Small intestine (tissue), 7 donors: Measurements from ENCODE around the gene ZMIZ1. TPM values are rescaled to one million over a fixed set of nuclear protein-coding genes. Genes with fewer than 3 reads are reported as not detected.
"Not testable (repeated sequence)": the region's sequence is repeated elsewhere in the genome, so short reads cannot be mapped to it uniquely, and the experiment has no call there.

Experiments used
- DNase-seq, 2 donors: peaks; one replicate each; pipeline versions ENCODE4 v3.0.0 to v3.0.0-alpha.2; 2013
- FAIRE-seq: peaks from 2 replicates; lab custom pipeline; 2012; peaks lifted over from hg19 to GRCh38; lab: Jason Lieb, UNC
- H3K27ac ChIP-seq, 3 donors: one replicate each; pipeline ENCODE4 v1.5.1; 2013; ENCODE audit warnings: low read length in 2 of 3, mild to moderate bottlenecking in 2 of 3, control low read depth in 1 of 3, inconsistent platforms in 1 of 3, low read depth in 1 of 3, moderate library complexity in 1 of 3
- H3K27me3 ChIP-seq, 3 donors: one replicate each; pipeline ENCODE4 v1.6.1; 2013; ENCODE audit warnings: low read length in 3 of 3, inconsistent platforms in 1 of 3; ENCODE audit not compliant: control insufficient read depth in 3 of 3, insufficient read depth in 3 of 3
- H3K36me3 ChIP-seq, 3 donors: one replicate each; pipeline ENCODE4 v1.6.1; 2013; ENCODE audit warnings: low read length in 3 of 3, inconsistent platforms in 1 of 3, low read depth in 1 of 3, mild to moderate bottlenecking in 1 of 3, moderate library complexity in 1 of 3; ENCODE audit not compliant: control insufficient read depth in 3 of 3, insufficient read depth in 2 of 3
- H3K4me1 ChIP-seq, 3 donors: one replicate each; pipeline ENCODE4 v1.6.1; 2013; ENCODE audit warnings: low read length in 2 of 3, inconsistent platforms in 1 of 3, low read depth in 1 of 3, mild to moderate bottlenecking in 1 of 3, moderate library complexity in 1 of 3; ENCODE audit not compliant: control insufficient read depth in 3 of 3, insufficient read depth in 2 of 3
- H3K4me3 ChIP-seq, 3 donors: one replicate each; pipeline ENCODE4 v1.5.1; 2013; ENCODE audit warnings: low read length in 3 of 3, control low read depth in 1 of 3, inconsistent platforms in 1 of 3, low read depth in 1 of 3, mild to moderate bottlenecking in 1 of 3, moderate library complexity in 1 of 3
- H3K9me3 ChIP-seq, 2 donors: one replicate each; pipeline ENCODE4 v1.6.1; 2013; ENCODE audit warnings: low read depth in 1 of 2, low read length in 1 of 2; ENCODE audit not compliant: control insufficient read depth in 2 of 2, insufficient read depth in 1 of 2
- WGBS, 3 donors: extraction: QIAGEN DNeasy Blood & Tissue Kit; methylation state at CpG; one replicate each; pipeline ENCODE4 v1.1.7; 2013; 5-methylcytosine and 5-hydroxymethylcytosine counted together
- polyA plus RNA-seq, 4 donors: library from polyadenylated mRNA; stranded (reverse) in 3 of 4; unstranded in 1 of 4; fragments of 200-250 nt in 3 of 4; fragments of 120-200 nt in 1 of 4; gene quantifications; one replicate each; pipeline versions ENCODE4 v1.2.1 to v1.2.3, GENCODE V29; 2013
- donor health status: healthy with polysubstance abuse.
- donor health status: control.
- donor health status: control.
- donor health status: Bipolar disorder and iron deficiency.
- donor health status: healthy.

ZMIZ1 gene
- polyA plus RNA-seq, 4 donors, result 15.1 to 40.7 (median 19.9) TPM

GRCh38 chr10:79328737-79329504 lies 260.2 kb downstream of the ZMIZ1 start:
- peaks cover 0 to 4% (median 0%) of the 10 kb centered on the region in 3 donors for H3K4me1 ChIP-seq
- H3K27me3 ChIP-seq, result peaks cover 0 to 4% (median 0%) of the 10 kb centered on the region in 3 donors
- no peaks in the 10 kb centered on the region for H3K36me3 ChIP-seq
- DNase-seq (peak in 1 of 2 donors; percentile 81), FAIRE-seq (no peak)
- peaks cover 0 to 7% of the 10 kb centered on the region in 2 donors for H3K9me3 ChIP-seq
- WGBS, 3 donors, result 86 to 92% (median 90%) methylated on average over 14 of the region's 14 CpGs
- no peak overlapping the region for H3K4me3 ChIP-seq
- no peak overlapping the region for H3K27ac ChIP-seq

- no peak for DNase-seq
- Histone ChIP-seq H3K9me3 (peaks cover 0 to 7% of the 10 kb centered on the region in 2 donors), H3K27ac (no peak overlapping the region), H3K27me3 (peaks cover 0 to 4% (median 0%) of the 10 kb centered on the region in 3 donors), H3K4me1 (peaks cover 0 to 4% (median 0%) of the 10 kb centered on the region in 3 donors), H3K4me3 (no peak overlapping the region), H3K36me3 (no peaks in the 10 kb centered on the region)
- WGBS, 3 donors, result 81 to 86% (median 84%) methylated on average over 9 of the region's 9 CpGs
- no peak for FAIRE-seq
These were observed 260.8 kb downstream of the ZMIZ1 start for GRCh38 chr10:79329529-79329928.

GRCh38 chr10:79331226-79331625 lies 262.5 kb downstream of the ZMIZ1 start:
- Histone ChIP-seq H3K9me3 (peaks cover 0 to 7% of the 10 kb centered on the region in 2 donors), H3K36me3 (no peaks in the 10 kb centered on the region), H3K27me3 (no peaks in the 10 kb centered on the region), H3K4me1 (peaks cover 0 to 4% (median 0%) of the 10 kb centered on the region in 3 donors), H3K4me3 (no peak overlapping the region), H3K27ac (no peak overlapping the region)
- no peak for FAIRE-seq
- WGBS, 3 donors, result 90 to 95% (median 95%) methylated on average over 5 of the region's 5 CpGs
- no peak for DNase-seq

GRCh38 chr10:79331709-79332108 lies 262.9 kb downstream of the ZMIZ1 start:
- DNase-seq, result no peak
- H3K4me3 ChIP-seq, result no peak overlapping the region
- H3K9me3 ChIP-seq, result peaks cover 0 to 7% of the 10 kb centered on the region in 2 donors
- no peaks in the 10 kb centered on the region for H3K36me3 ChIP-seq
- no peak for FAIRE-seq
- H3K27ac ChIP-seq, result no peak overlapping the region
- WGBS, 3 donors, result 55 to 68% (median 67%) methylated on average over 6 of the region's 6 CpGs
- no peaks in the 10 kb centered on the region for H3K27me3 ChIP-seq
- H3K4me1 ChIP-seq, result peaks cover 0 to 4% (median 0%) of the 10 kb centered on the region in 3 donors

- not testable (repeated sequence) for H3K36me3 ChIP-seq, DNase-seq, H3K27me3 ChIP-seq, FAIRE-seq, H3K4me3 ChIP-seq, H3K9me3 ChIP-seq, H3K27ac ChIP-seq, H3K4me1 ChIP-seq
- 90 to 97% (median 90%) methylated on average over 2 to 4 of the region's 10 CpGs for WGBS, 3 donors
These were observed 264.0 kb downstream of the ZMIZ1 start for GRCh38 chr10:79332610-79333315.

GRCh38 chr10:79333513-79333912 lies 264.7 kb downstream of the ZMIZ1 start:
- DNase-seq (no peak), FAIRE-seq (no peak)
- Histone ChIP-seq H3K9me3 (peaks cover 0 to 7% of the 10 kb centered on the region in 2 donors), H3K4me3 (no peak overlapping the region), H3K4me1 (peaks cover 0 to under 1% (median 0%) of the 10 kb centered on the region in 3 donors), H3K36me3 (no peaks in the 10 kb centered on the region), H3K27ac (no peak overlapping the region), H3K27me3 (no peaks in the 10 kb centered on the region)
- WGBS, 3 donors, result 86 to 96% (median 92%) methylated on average over 2 of the region's 2 CpGs

GRCh38 chr10:79334573-79334972 lies 265.8 kb downstream of the ZMIZ1 start:
- no peak overlapping the region for H3K27ac ChIP-seq
- no peak for FAIRE-seq
- H3K36me3 ChIP-seq, result no peaks in the 10 kb centered on the region
- no peak for DNase-seq
- no peaks in the 10 kb centered on the region for H3K4me1 ChIP-seq
- peaks cover 0 to 7% of the 10 kb centered on the region in 2 donors for H3K9me3 ChIP-seq
- no peak overlapping the region for H3K4me3 ChIP-seq
- no peaks in the 10 kb centered on the region for H3K27me3 ChIP-seq
- 93 to 94% (median 93%) methylated on average over 2 of the region's 2 CpGs for whole genome bisulfite sequencing, 3 donors

- 89 to 98% (median 91%) methylated on average over 2 of the region's 2 CpGs for WGBS, 3 donors
- no peak for FAIRE-seq
- H3K27ac ChIP-seq, result no peak overlapping the region
These were observed 266.3 kb downstream of the ZMIZ1 start for GRCh38 chr10:79335094-79335469.

More at GRCh38 chr10:79335094-79335469, 266.3 kb downstream of the ZMIZ1 start:
- Histone ChIP-seq H3K27me3 (no peaks in the 10 kb centered on the region), H3K9me3 (peaks cover 0 to 7% of the 10 kb centered on the region in 2 donors), H3K36me3 (no peaks in the 10 kb centered on the region), H3K4me3 (no peak overlapping the region), H3K4me1 (no peaks in the 10 kb centered on the region)
- DNase-seq, result no peak
